Stimulated activated naive B cell treated with anti-CD40 and anti-IgM and Interleukin-4, amounts not matched to agents 10 μg/mL and 1 μg/mL and 100 μg/mL, for 72 hours (primary cell): Measurements from ENCODE around the gene TMEM40.
"Not testable (repeated sequence)": the region's sequence is repeated elsewhere in the genome, so short reads cannot be mapped to it uniquely, and the experiment has no call there.

Source experiments
- ATAC-seq, 2 donors: fragments of 150-1000 bp; cut with Tn5 transposase; replicated peaks; 2 replicates each; pipeline ENCODE4 v1.10.0; 2021; ENCODE audit warnings: moderate library complexity in 1 of 2
- DNase-seq: peaks from one replicate; pipeline ENCODE4 v3.0.0; 2021
- H3K27ac Mint-ChIP-seq: one replicate; pipeline ENCODE4 v1.8.0; 2022; ENCODE audit warnings: mild to moderate bottlenecking, mixed read lengths
- H3K27me3 Mint-ChIP-seq, 2 donors: one replicate each; pipeline ENCODE4 v1.8.0; 2022; ENCODE audit warnings: mixed read lengths in 2 of 2
- H3K36me3 Mint-ChIP-seq, 2 donors: one replicate each; pipeline ENCODE4 v1.8.0; 2022; ENCODE audit warnings: mixed read lengths in 2 of 2, mild to moderate bottlenecking in 1 of 2
- H3K4me1 Mint-ChIP-seq, 2 donors: one replicate each; pipeline ENCODE4 v1.8.0; 2022; ENCODE audit warnings: mixed read lengths in 2 of 2, mild to moderate bottlenecking in 1 of 2
- H3K4me3 Mint-ChIP-seq, 2 donors: one replicate each; pipeline ENCODE4 v1.8.0; 2022; ENCODE audit warnings: mild to moderate bottlenecking in 2 of 2, mixed read lengths in 2 of 2, moderate library complexity in 1 of 2
- H3K9me3 Mint-ChIP-seq, 2 donors: one replicate each; pipeline ENCODE4 v1.8.0; 2022; ENCODE audit warnings: mixed read lengths in 2 of 2, mild to moderate bottlenecking in 1 of 2

TMEM40 gene

DNA sequence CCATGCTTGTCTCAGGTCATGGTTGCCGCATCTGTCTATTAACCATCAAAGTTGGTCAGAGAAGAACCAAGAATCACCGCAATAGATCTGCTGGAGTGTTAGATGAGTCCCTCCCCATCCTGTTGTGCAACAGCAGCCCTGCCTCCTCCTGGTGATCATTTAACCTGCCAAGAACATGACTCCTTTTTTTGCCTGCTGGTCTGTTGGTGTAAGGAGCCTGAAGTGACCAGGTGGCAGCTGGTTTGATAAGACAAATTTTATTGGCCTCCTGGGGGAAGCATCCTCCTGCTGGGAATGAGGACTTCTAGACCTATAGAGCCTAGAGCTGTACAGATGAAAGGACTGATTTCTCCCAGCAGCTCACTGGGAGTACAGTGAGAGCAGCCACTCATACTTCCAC lies 51.6 kb downstream of the TMEM40 start:
- Mint-ChIP-seq H3K9me3 (peaks cover 0 to 1% of the 10 kb centered on the region in 2 donors), H3K36me3 (no peaks in the 10 kb centered on the region), H3K27ac (no peak overlapping the region), H3K4me3 (no peak overlapping the region), H3K27me3 (peaks cover 18 to 20% of the 10 kb centered on the region in 2 donors), H3K4me1 (no peaks in the 10 kb centered on the region)
- ATAC-seq = no peak
- no peak for DNase-seq

DNA sequence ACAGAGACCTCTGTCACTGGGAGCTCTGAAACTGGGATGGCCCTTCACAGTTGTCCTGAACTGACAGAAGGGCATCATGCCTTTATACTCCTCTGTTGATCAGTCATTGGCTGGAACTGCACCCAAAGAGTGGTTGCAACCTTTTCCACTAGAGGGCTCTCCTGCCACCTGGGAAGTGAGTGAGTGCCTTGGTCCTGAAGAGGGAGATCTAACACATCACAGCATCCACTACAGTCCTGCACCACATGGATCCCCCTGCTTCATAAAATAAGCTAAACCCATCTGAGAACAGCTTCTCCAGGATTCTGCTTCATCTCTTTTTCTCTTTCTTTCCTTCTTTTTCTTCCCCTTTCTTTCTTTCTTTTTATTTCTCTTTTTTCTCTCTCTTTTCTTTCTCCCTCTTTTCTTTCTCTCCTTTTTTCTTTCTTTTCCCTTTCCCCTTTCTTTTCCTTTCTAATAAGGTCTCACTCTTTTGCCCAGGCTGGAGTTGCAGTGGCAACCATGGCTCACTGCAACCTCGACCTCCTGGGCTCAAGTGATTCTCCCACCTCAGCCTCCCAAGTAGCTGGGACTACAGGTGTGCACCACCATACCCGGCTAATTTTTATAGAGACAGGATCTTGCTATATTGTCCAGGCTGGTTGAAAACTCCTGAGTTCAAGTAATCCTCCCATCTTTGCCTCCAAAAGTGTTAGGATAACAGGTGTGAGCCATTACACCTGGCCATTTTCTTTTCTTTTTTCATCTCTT lies 52.4 kb downstream of the TMEM40 start:
- H3K27ac Mint-ChIP-seq = no peak overlapping the region
- H3K27me3 Mint-ChIP-seq = peaks cover 18 to 20% of the 10 kb centered on the region in 2 donors
- no peaks in the 10 kb centered on the region for H3K4me1 Mint-ChIP-seq
- no peaks in the 10 kb centered on the region for H3K36me3 Mint-ChIP-seq
- peaks cover 0 to 1% of the 10 kb centered on the region in 2 donors for H3K9me3 Mint-ChIP-seq
- ATAC-seq = peak; percentile 98 to 99
- H3K4me3 Mint-ChIP-seq = no peak overlapping the region
- DNase-seq = peak; percentile 41

GRCh38 chr3:12705981-12706380 lies 53.1 kb downstream of the TMEM40 start:
- no peak overlapping the region for H3K27ac Mint-ChIP-seq
- DNase-seq (no peak), ATAC-seq (no peak)
- no peaks in the 10 kb centered on the region for H3K36me3 Mint-ChIP-seq
- peaks cover 0 to 1% of the 10 kb centered on the region in 2 donors for H3K9me3 Mint-ChIP-seq
- H3K4me3 Mint-ChIP-seq = no peak overlapping the region
- no peaks in the 10 kb centered on the region for H3K4me1 Mint-ChIP-seq
- H3K27me3 Mint-ChIP-seq = peaks cover 18 to 20% of the 10 kb centered on the region in 2 donors

GRCh38 chr3:12705374-12705926 lies 53.6 kb downstream of the TMEM40 start:
- no peak for ATAC-seq

DNA sequence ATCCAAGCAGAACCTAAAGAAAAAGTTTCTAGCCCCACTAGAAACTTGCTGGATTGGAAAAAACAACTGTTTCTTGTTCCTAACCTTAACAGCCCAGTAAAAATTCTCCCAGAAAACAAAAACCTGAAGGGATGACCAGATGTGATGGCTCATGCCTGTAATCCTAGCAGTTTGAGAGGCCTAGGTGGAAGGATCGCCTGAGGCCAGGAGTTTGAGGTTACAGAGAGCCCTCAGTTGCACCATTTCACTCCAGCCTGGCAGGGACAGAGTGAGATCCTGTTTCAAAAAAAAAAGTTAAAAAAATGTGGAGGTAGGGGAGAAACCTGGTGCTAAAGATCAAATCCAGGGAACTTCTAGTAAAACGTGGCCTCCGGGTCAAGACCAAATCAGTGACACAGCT lies 56.6 kb downstream of the TMEM40 start:
- Mint-ChIP-seq H3K27me3 (peaks cover 13 to 18% of the 10 kb centered on the region in 2 donors), H3K4me1 (no peaks in the 10 kb centered on the region), H3K4me3 (no peak overlapping the region), H3K27ac (no peak overlapping the region), H3K9me3 (peaks cover 0 to 1% of the 10 kb centered on the region in 2 donors), H3K36me3 (no peaks in the 10 kb centered on the region)
- DNase-seq = no peak
- no peak for ATAC-seq

More at GRCh38 chr3:12705374-12705926, 53.6 kb downstream of the TMEM40 start:
- no peak for DNase-seq
- Mint-ChIP-seq H3K27ac (no peak overlapping the region), H3K4me1 (no peaks in the 10 kb centered on the region), H3K9me3 (peaks cover 0 to 1% of the 10 kb centered on the region in 2 donors), H3K36me3 (no peaks in the 10 kb centered on the region), H3K27me3 (peaks cover 18 to 20% of the 10 kb centered on the region in 2 donors), H3K4me3 (no peak overlapping the region)

DNA sequence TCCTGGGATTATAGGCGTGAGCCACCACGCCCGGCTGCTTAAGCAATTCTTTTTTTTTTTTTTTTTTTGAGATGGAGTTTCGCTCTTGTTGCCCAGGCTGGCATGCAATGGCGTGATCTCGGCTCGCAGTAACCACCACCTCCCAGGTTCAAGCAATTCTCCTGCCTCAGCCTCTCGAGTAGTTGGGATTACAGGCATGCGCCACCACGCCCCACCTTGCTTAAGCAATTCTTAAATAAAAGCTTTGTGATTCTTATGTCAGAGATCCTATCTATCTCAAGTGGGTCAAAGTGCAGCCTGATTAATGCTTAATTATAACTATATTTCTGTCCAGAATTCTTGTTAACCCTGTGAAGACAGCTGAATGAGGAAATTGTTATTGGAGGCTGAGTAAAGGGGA lies 57.5 kb downstream of the TMEM40 start:
- not testable (repeated sequence) for H3K36me3 Mint-ChIP-seq, H3K9me3 Mint-ChIP-seq, H3K4me1 Mint-ChIP-seq, H3K4me3 Mint-ChIP-seq, DNase-seq, H3K27ac Mint-ChIP-seq, ATAC-seq
- H3K27me3 Mint-ChIP-seq = peaks cover 13 to 18% of the 10 kb centered on the region in 2 donors

- DNase-seq (no peak), ATAC-seq (no peak)
- Mint-ChIP-seq H3K27me3 (peaks cover 13 to 18% of the 10 kb centered on the region in 2 donors), H3K4me3 (no peak overlapping the region), H3K36me3 (no peaks in the 10 kb centered on the region), H3K9me3 (no peaks in the 10 kb centered on the region), H3K4me1 (no peaks in the 10 kb centered on the region), H3K27ac (no peak overlapping the region)
These were observed 58.3 kb downstream of the TMEM40 start for GRCh38 chr3:12700800-12701199.

GRCh38 chr3:12695916-12696315 lies 63.1 kb downstream of the TMEM40 start:
- DNase-seq (no peak), ATAC-seq (no peak)
- no peak overlapping the region for H3K27ac Mint-ChIP-seq
- no peak overlapping the region for H3K4me3 Mint-ChIP-seq
- no peaks in the 10 kb centered on the region for H3K27me3 Mint-ChIP-seq
- H3K36me3 Mint-ChIP-seq = no peaks in the 10 kb centered on the region
- no peaks in the 10 kb centered on the region for H3K9me3 Mint-ChIP-seq
- H3K4me1 Mint-ChIP-seq = no peaks in the 10 kb centered on the region

GRCh38 chr3:12695112-12695511 lies 63.9 kb downstream of the TMEM40 start:
- H3K36me3 Mint-ChIP-seq = no peaks in the 10 kb centered on the region
- no peaks in the 10 kb centered on the region for H3K27me3 Mint-ChIP-seq
- H3K4me3 Mint-ChIP-seq = no peak overlapping the region
- H3K27ac Mint-ChIP-seq = no peak overlapping the region
- ATAC-seq = no peak
- no peaks in the 10 kb centered on the region for H3K4me1 Mint-ChIP-seq
- DNase-seq = no peak
- H3K9me3 Mint-ChIP-seq = no peaks in the 10 kb centered on the region

- DNase-seq = no peak
- ATAC-seq = no peak
- H3K4me1 Mint-ChIP-seq = no peaks in the 10 kb centered on the region
- H3K9me3 Mint-ChIP-seq = no peaks in the 10 kb centered on the region
- H3K27ac Mint-ChIP-seq = no peak overlapping the region
- H3K27me3 Mint-ChIP-seq = peaks cover 0 to 9% of the 10 kb centered on the region in 2 donors
- no peaks in the 10 kb centered on the region for H3K36me3 Mint-ChIP-seq
- H3K4me3 Mint-ChIP-seq = no peak overlapping the region
These were observed 66.6 kb downstream of the TMEM40 start for GRCh38 chr3:12692444-12692843.

GRCh38 chr3:12689997-12690711 lies 68.9 kb downstream of the TMEM40 start:
- H3K4me3 Mint-ChIP-seq = no peak overlapping the region
- H3K27ac Mint-ChIP-seq = no peak overlapping the region
- no peak for DNase-seq

GRCh38 chr3:12687948-12688347 lies 71.1 kb downstream of the TMEM40 start:
- DNase-seq (no peak), ATAC-seq (no peak)
- H3K27ac Mint-ChIP-seq = no peak overlapping the region
- no peaks in the 10 kb centered on the region for H3K36me3 Mint-ChIP-seq
- peaks cover 4 to 15% of the 10 kb centered on the region in 2 donors for H3K27me3 Mint-ChIP-seq
- no peaks in the 10 kb centered on the region for H3K4me1 Mint-ChIP-seq
- no peak overlapping the region for H3K4me3 Mint-ChIP-seq
- no peaks in the 10 kb centered on the region for H3K9me3 Mint-ChIP-seq

More at GRCh38 chr3:12689997-12690711, 68.9 kb downstream of the TMEM40 start:
- H3K4me1 Mint-ChIP-seq = no peaks in the 10 kb centered on the region
- ATAC-seq = no peak
- H3K36me3 Mint-ChIP-seq = no peaks in the 10 kb centered on the region
- H3K9me3 Mint-ChIP-seq = no peaks in the 10 kb centered on the region
- peaks cover 4 to 15% of the 10 kb centered on the region in 2 donors for H3K27me3 Mint-ChIP-seq

GRCh38 chr3:12686096-12686495 lies 73.0 kb downstream of the TMEM40 start:
- peaks cover 4 to 15% of the 10 kb centered on the region in 2 donors for H3K27me3 Mint-ChIP-seq
- ATAC-seq (no peak), DNase-seq (no peak)
- peaks cover 0 to 2% of the 10 kb centered on the region in 2 donors for H3K4me1 Mint-ChIP-seq
- no peaks in the 10 kb centered on the region for H3K36me3 Mint-ChIP-seq
- H3K27ac Mint-ChIP-seq = no peak overlapping the region
- no peak overlapping the region for H3K4me3 Mint-ChIP-seq
- no peaks in the 10 kb centered on the region for H3K9me3 Mint-ChIP-seq
